ENCODE results near the gene EFHB.
"Not testable (repeated sequence)": the region's sequence is repeated elsewhere in the genome, so short reads cannot be mapped to it uniquely, and the experiment has no call there.

EFHB gene

GRCh38 chr3:19931180-19931692 lies 2.8 kb downstream of the EFHB start:
- Histone ChIP-seq H3K4me3 (ENCODE audit: low read depth in 1 of 2, low read length in 2 of 2) (no peak overlapping the region), H3K9me3 (ENCODE audit: low read length) (no peaks in the 10 kb centered on the region), H3K27ac (ENCODE audit: low read depth, low read length) (no peak overlapping the region), H3K4me1 (ENCODE audit: insufficient read depth, low read length) (no peaks in the 10 kb centered on the region), H3K27me3 (ENCODE audit: control insufficient read depth in 1 of 2, insufficient read depth in 2 of 2, low read length in 2 of 2) (no peaks in the 10 kb centered on the region), H3K9ac (ENCODE audit: low read length) (no peak overlapping the region), H3K36me3 (ENCODE audit: insufficient read depth, low read length) (no peaks in the 10 kb centered on the region)

- Histone ChIP-seq H3K27me3 (ENCODE audit: control insufficient read depth in 1 of 2, insufficient read depth in 2 of 2, low read length in 2 of 2) (no peaks in the 10 kb centered on the region), H3K4me1 (ENCODE audit: insufficient read depth, low read length) (no peaks in the 10 kb centered on the region), H3K9me3 (ENCODE audit: low read length) (no peaks in the 10 kb centered on the region), H3K27ac (ENCODE audit: low read depth, low read length) (no peak overlapping the region), H3K36me3 (ENCODE audit: insufficient read depth, low read length) (no peaks in the 10 kb centered on the region), H3K4me3 (ENCODE audit: low read depth in 1 of 2, low read length in 2 of 2) (no peak overlapping the region), H3K9ac (ENCODE audit: low read length) (no peak overlapping the region)
Measured at GRCh38 chr3:19920401-19921080, 13.5 kb downstream of the EFHB start.

GRCh38 chr3:19917167-19917566 lies 16.9 kb downstream of the EFHB start:
- no peak overlapping the region for H3K4me3 ChIP-seq (ENCODE audit: low read depth in 1 of 2, low read length in 2 of 2)
- H3K4me1 ChIP-seq (ENCODE audit: insufficient read depth, low read length), result no peaks in the 10 kb centered on the region
- H3K36me3 ChIP-seq (ENCODE audit: insufficient read depth, low read length), result no peaks in the 10 kb centered on the region
- no peak overlapping the region for H3K9ac ChIP-seq (ENCODE audit: low read length)
- no peak overlapping the region for H3K27ac ChIP-seq (ENCODE audit: low read depth, low read length)
- H3K27me3 ChIP-seq (ENCODE audit: control insufficient read depth in 1 of 2, insufficient read depth in 2 of 2, low read length in 2 of 2), result no peaks in the 10 kb centered on the region
- no peaks in the 10 kb centered on the region for H3K9me3 ChIP-seq (ENCODE audit: low read length)

GRCh38 chr3:19911452-19911851 lies 22.6 kb downstream of the EFHB start:
- no peaks in the 10 kb centered on the region for H3K27me3 ChIP-seq (ENCODE audit: control insufficient read depth in 1 of 2, insufficient read depth in 2 of 2, low read length in 2 of 2)
- no peak overlapping the region for H3K27ac ChIP-seq (ENCODE audit: low read depth, low read length)
- H3K4me1 ChIP-seq (ENCODE audit: insufficient read depth, low read length), result no peaks in the 10 kb centered on the region
- no peak overlapping the region for H3K4me3 ChIP-seq (ENCODE audit: low read depth in 1 of 2, low read length in 2 of 2)
- no peaks in the 10 kb centered on the region for H3K36me3 ChIP-seq (ENCODE audit: insufficient read depth, low read length)
- H3K9me3 ChIP-seq (ENCODE audit: low read length), result no peaks in the 10 kb centered on the region
- H3K9ac ChIP-seq (ENCODE audit: low read length), result no peak overlapping the region

- Histone ChIP-seq H3K4me3 (ENCODE audit: low read depth in 1 of 2, low read length in 2 of 2) (no peak overlapping the region), H3K27me3 (ENCODE audit: control insufficient read depth in 1 of 2, insufficient read depth in 2 of 2, low read length in 2 of 2) (no peaks in the 10 kb centered on the region), H3K9ac (ENCODE audit: low read length) (no peak overlapping the region), H3K4me1 (ENCODE audit: insufficient read depth, low read length) (no peaks in the 10 kb centered on the region), H3K36me3 (ENCODE audit: insufficient read depth, low read length) (no peaks in the 10 kb centered on the region), H3K9me3 (ENCODE audit: low read length) (no peaks in the 10 kb centered on the region), H3K27ac (ENCODE audit: low read depth, low read length) (no peak overlapping the region)
Measured at GRCh38 chr3:19907523-19907922, 26.5 kb downstream of the EFHB start.

- Histone ChIP-seq H3K4me3 (ENCODE audit: low read depth in 1 of 2, low read length in 2 of 2) (no peak overlapping the region), H3K9ac (ENCODE audit: low read length) (no peak overlapping the region), H3K9me3 (ENCODE audit: low read length) (no peaks in the 10 kb centered on the region), H3K27ac (ENCODE audit: low read depth, low read length) (no peak overlapping the region), H3K36me3 (ENCODE audit: insufficient read depth, low read length) (no peaks in the 10 kb centered on the region), H3K27me3 (ENCODE audit: control insufficient read depth in 1 of 2, insufficient read depth in 2 of 2, low read length in 2 of 2) (no peaks in the 10 kb centered on the region), H3K4me1 (ENCODE audit: insufficient read depth, low read length) (no peaks in the 10 kb centered on the region)
Measured at GRCh38 chr3:19903649-19904048, 30.4 kb downstream of the EFHB start.

GRCh38 chr3:19901918-19902317 lies 32.1 kb downstream of the EFHB start:
- Histone ChIP-seq H3K4me3 (ENCODE audit: low read depth in 1 of 2, low read length in 2 of 2) (no peak overlapping the region), H3K9me3 (ENCODE audit: low read length) (no peaks in the 10 kb centered on the region), H3K36me3 (ENCODE audit: insufficient read depth, low read length) (no peaks in the 10 kb centered on the region), H3K27ac (ENCODE audit: low read depth, low read length) (no peak overlapping the region), H3K9ac (ENCODE audit: low read length) (no peak overlapping the region), H3K4me1 (ENCODE audit: insufficient read depth, low read length) (no peaks in the 10 kb centered on the region), H3K27me3 (ENCODE audit: control insufficient read depth in 1 of 2, insufficient read depth in 2 of 2, low read length in 2 of 2) (no peaks in the 10 kb centered on the region)

GRCh38 chr3:19901337-19901736 lies 32.7 kb downstream of the EFHB start:
- Histone ChIP-seq H3K27ac (ENCODE audit: low read depth, low read length) (no peak overlapping the region), H3K9me3 (ENCODE audit: low read length) (no peaks in the 10 kb centered on the region), H3K27me3 (ENCODE audit: control insufficient read depth in 1 of 2, insufficient read depth in 2 of 2, low read length in 2 of 2) (no peaks in the 10 kb centered on the region), H3K4me3 (ENCODE audit: low read depth in 1 of 2, low read length in 2 of 2) (no peak overlapping the region), H3K9ac (ENCODE audit: low read length) (no peak overlapping the region), H3K4me1 (ENCODE audit: insufficient read depth, low read length) (no peaks in the 10 kb centered on the region), H3K36me3 (ENCODE audit: insufficient read depth, low read length) (no peaks in the 10 kb centered on the region)

GRCh38 chr3:19899833-19900232 lies 34.2 kb downstream of the EFHB start:
- not testable (repeated sequence) for H3K9me3 ChIP-seq (ENCODE audit: low read length); H3K27ac ChIP-seq (ENCODE audit: low read depth, low read length); H3K36me3 ChIP-seq (ENCODE audit: insufficient read depth, low read length); H3K4me1 ChIP-seq (ENCODE audit: insufficient read depth, low read length); H3K27me3 ChIP-seq (ENCODE audit: control insufficient read depth in 1 of 2, insufficient read depth in 2 of 2, low read length in 2 of 2); H3K4me3 ChIP-seq (ENCODE audit: low read depth in 1 of 2, low read length in 2 of 2); H3K9ac ChIP-seq (ENCODE audit: low read length)

- no peak overlapping the region for H3K9ac ChIP-seq (ENCODE audit: low read length)
- no peak overlapping the region for H3K4me3 ChIP-seq (ENCODE audit: low read depth in 1 of 2, low read length in 2 of 2)
Measured at GRCh38 chr3:19899264-19899663, 34.8 kb downstream of the EFHB start.

GRCh38 chr3:19898721-19899120 lies 35.3 kb downstream of the EFHB start:
- Histone ChIP-seq H3K27me3 (ENCODE audit: control insufficient read depth in 1 of 2, insufficient read depth in 2 of 2, low read length in 2 of 2) (no peaks in the 10 kb centered on the region), H3K27ac (ENCODE audit: low read depth, low read length) (no peak overlapping the region), H3K9ac (ENCODE audit: low read length) (no peak overlapping the region), H3K4me1 (ENCODE audit: insufficient read depth, low read length) (no peaks in the 10 kb centered on the region), H3K9me3 (ENCODE audit: low read length) (no peaks in the 10 kb centered on the region), H3K4me3 (ENCODE audit: low read depth in 1 of 2, low read length in 2 of 2) (no peak overlapping the region), H3K36me3 (ENCODE audit: insufficient read depth, low read length) (no peaks in the 10 kb centered on the region)

More at GRCh38 chr3:19899264-19899663, 34.8 kb downstream of the EFHB start:
- H3K27ac ChIP-seq (ENCODE audit: low read depth, low read length), result no peak overlapping the region
- no peaks in the 10 kb centered on the region for H3K27me3 ChIP-seq (ENCODE audit: control insufficient read depth in 1 of 2, insufficient read depth in 2 of 2, low read length in 2 of 2)
- no peaks in the 10 kb centered on the region for H3K4me1 ChIP-seq (ENCODE audit: insufficient read depth, low read length)
- H3K9me3 ChIP-seq (ENCODE audit: low read length), result no peaks in the 10 kb centered on the region
- H3K36me3 ChIP-seq (ENCODE audit: insufficient read depth, low read length), result no peaks in the 10 kb centered on the region

- Histone ChIP-seq H3K27me3 (ENCODE audit: control insufficient read depth in 1 of 2, insufficient read depth in 2 of 2, low read length in 2 of 2) (no peaks in the 10 kb centered on the region), H3K4me1 (ENCODE audit: insufficient read depth, low read length) (peaks cover 12% of the 10 kb centered on the region), H3K4me3 (ENCODE audit: low read depth in 1 of 2, low read length in 2 of 2) (no peak overlapping the region), H3K9ac (ENCODE audit: low read length) (no peak overlapping the region), H3K27ac (ENCODE audit: low read depth, low read length) (no peak overlapping the region), H3K9me3 (ENCODE audit: low read length) (no peaks in the 10 kb centered on the region), H3K36me3 (ENCODE audit: insufficient read depth, low read length) (no peaks in the 10 kb centered on the region)
Measured at GRCh38 chr3:19891740-19892139, 42.3 kb downstream of the EFHB start.
